GM12873 (cell line): Measurements from ENCODE around the gene JPT1.

Source experiments
- CTCF ChIP-seq: IDR thresholded peaks from 2 replicates; pipeline ENCODE4 v1.5.1; 2012; ENCODE audit warnings: low read depth, mild to moderate bottlenecking, moderate library complexity, low read length, control low read depth; ENCODE audit not compliant: insufficient read depth; ENCODE audit errors: missing control alignments

Gene JPT1

GRCh38 chr17:75090871-75091854, 63.1 kb downstream of the JPT1 start:
- TF ChIP-seq CTCF: no peak

DNA sequence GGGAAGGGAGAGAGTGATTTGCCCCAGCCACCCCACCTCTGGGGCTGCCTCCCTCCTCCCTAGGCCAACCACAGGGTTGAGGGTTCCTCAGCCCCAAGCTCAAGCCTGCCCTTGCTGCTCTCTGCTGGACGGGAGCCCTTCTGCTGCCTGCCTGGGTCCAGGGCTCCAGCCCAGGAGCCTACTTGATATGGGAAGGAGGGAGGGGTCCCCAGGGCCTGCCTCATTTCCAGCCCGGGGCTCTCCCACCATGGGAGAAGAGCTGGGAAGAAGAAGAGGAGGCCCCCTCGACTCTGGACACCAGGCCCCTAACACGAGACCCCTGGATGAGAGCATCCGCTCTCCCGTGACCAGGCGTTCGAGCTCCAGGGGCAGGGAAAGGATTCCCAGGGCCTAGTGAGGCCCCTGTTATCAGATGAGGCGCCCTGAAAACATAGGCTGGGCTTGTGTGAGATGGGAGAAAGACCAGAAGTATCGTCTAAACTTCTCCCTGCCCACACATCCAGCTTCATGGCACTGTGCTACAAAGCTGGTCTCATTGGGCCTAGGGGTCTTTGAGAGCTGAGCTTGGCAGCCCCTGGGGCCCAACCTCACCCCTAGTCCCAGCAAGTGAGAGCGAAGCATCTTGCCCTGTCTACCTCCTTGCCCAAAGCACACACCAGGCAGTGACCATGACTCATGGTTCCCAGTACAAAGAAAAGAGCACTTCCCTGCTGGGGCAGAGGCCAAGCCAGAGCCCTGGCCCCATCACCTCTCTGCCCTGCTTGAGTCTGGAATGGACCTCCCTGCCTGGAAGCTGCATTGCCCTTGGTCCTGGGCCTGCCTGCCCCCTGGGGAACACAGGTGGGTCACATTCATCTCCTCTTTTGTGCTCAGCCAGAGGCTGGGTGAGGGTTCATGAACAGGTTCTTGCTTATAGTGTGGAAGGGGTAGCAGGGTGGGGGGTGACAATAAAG, 65.6 kb downstream of the JPT1 start:
- no peak for TF ChIP-seq CTCF

- no peak for TF ChIP-seq CTCF
Observed at GRCh38 chr17:75087558-75088453, 66.5 kb downstream of the JPT1 start, which contains the start of gene SLC16A5. Gene SLC16A5, plus strand, starts transcription at chr17:75087954. Its CDS starts 5,683 bp downstream, at chr17:75093637.

GRCh38 chr17:75087182-75087557, 67.1 kb downstream of the JPT1 start:
- TF ChIP-seq CTCF: no peak

GRCh38 chr17:75086496-75087181, 67.7 kb downstream of the JPT1 start:
- no peak for TF ChIP-seq CTCF
